Kasumi-1 (cell line): ENCODE results near the gene HOXA10.
A peak's percentile ranks its signal among the peaks of the same experiment; 100 is the strongest.

Experiments used
- DNase-seq, 2 experiments: peaks; one replicate each; lab custom pipeline; 2025; lab: John Stamatoyannopoulos, UW

HOXA10 gene

GRCh38 chr7:27156508-27156898 lies 17.6 kb downstream of the HOXA10 start, which contains the start of gene HOXA7:
Gene HOXA7 (minus strand): TSS chr7:27156675. CDS start chr7:27156545, 130 bp downstream.
- DNase-seq = no peak

GRCh38 chr7:27155816-27156507 lies 18.2 kb downstream of the HOXA10 start:
- DNase-seq = no peak

DNA sequence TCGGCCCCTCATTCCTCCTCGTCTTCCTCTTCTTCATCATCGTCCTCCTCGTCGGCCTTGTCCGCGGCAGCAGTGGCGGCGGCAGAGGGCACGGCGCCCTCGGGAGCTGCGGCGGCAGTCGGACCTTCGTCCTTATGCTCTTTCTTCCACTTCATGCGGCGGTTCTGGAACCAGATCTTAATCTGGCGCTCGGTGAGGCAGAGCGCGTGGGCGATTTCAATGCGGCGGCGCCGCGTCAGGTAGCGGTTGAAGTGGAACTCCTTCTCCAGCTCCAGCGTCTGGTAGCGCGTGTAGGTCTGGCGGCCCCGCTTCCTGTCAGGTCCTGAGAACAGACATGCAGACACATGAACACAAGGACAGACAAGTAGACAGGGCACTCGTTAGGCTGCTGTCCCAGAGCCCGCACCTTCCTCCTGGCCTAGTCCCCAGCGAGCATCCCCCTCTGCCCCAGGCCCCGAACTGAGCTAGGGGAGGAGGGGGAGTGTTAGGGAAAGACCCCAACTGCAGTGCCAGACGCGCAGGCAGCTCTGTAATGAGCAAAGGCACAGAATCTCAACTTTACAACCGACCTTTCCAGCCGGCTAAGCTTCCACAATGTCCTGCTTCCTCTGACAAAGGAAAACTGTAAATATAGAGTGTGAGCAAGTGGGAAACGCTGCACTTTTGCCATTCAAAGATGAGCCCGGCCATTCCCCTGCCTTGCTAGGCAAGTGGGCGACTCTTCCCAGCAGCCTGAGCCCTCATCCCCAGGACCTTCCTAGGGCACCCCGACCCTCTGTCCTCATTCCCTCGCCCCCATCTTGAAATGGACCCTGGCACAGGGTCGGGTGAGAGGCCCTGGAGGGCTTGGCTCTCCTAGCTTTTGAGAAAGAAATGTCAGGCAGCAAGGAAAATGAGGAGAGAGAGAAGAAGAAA lies 19.0 kb downstream of the HOXA10 start:
- no peak for DNase-seq

DNA sequence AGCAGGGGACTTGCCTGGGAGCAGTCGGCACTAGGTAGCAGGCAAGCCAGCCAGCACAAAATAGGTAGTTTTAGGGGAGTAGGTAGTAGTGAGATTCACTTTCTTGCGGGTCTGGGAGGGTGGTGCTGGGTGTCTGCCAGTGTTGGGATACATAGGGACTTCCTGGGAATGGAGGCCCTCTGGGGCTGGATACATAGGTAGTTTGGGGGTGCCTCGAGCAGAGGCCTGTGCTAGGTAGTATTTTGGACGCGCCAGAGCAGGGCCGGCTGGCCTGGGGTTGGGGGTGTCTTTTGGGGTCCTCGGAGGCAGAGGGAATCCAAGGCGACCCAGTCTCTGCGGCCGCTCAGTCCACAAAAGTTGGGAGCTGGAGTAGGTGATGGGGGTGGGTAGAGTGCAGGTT lies 19.8 kb downstream of the HOXA10 start:
- no peak for DNase-seq

DNA sequence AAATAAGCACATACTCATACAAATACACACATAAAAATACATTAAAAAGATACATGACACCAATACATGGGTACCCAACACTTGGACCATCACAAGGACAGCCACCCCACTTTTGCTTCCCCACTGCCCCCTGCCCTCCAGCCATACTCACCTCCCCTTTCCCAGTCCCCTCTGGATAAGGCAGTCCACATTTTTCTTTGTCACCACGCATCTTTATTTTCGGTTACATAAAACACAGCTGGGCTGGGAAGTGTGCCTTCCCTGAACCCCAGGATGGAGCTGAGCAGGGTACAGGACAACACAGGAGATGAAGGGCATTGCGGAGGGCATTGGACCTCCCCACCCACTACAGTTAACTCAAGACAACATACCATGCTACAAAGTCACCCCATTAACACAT lies 20.6 kb downstream of the HOXA10 start:
- peak; percentile 19 to 20 for DNase-seq

- no peak for DNase-seq
Observed at GRCh38 chr7:27152816-27153442, 21.2 kb downstream of the HOXA10 start.

DNA sequence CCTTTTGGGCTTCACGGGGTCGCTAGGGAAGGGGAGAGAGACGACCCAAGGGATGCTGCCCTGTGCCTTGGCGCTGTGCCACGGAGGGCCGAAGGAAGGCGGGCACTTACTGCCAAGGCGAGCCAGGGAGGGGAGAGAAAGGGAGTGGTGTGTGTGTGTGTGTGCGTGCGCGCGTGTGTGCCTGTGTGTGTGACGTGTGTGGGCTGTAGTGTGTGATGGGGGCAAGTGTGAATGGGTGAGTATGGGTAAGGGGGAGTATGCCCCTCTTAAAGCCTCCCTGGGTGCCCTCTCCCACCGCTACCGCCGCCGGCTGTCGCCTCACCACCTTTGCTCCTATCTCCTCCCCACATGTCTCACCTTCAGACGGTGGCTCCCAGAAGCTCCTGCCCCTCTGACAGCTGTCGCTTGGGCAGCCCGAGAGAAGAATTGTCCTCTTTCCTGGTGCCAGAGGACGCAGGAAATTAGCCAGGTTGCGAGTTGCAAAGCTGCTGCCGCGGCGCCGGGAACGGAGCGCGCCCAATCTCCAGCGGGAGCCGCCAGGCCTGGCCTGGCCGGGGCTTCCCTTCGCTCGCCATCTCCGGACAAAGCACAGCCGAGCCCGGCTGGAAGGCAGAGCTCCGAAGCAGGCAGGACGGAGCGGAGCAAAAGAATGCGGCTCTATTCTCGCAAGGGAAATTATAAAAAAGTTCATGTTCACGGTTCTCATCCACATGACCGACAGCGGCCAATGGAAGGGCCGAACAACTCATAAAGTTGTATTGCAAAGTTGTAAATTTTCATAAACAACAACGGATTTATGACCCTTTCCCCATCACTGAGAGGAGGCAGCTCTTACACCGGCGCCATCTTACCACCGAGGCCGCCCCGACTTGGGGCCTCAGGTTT lies 21.9 kb downstream of the HOXA10 start, which contains the start of gene HOXA3:
TSS of gene HOXA3 (minus strand) at position 653 of the 885 bp plus-strand sequence. CDS start 41,943 bp downstream, outside the sequence.
- DNase-seq = no peak

- no peak for DNase-seq
Observed at GRCh38 chr7:27151341-27151930, 22.7 kb downstream of the HOXA10 start.

GRCh38 chr7:27150568-27151340 lies 23.4 kb downstream of the HOXA10 start:
- peak; percentile 83 to 88 for DNase-seq

GRCh38 chr7:27149842-27150567 lies 24.1 kb downstream of the HOXA10 start:
- DNase-seq = peak in 1 of 2 experiments; percentile 62

- DNase-seq = no peak
Observed at GRCh38 chr7:27148756-27149641, 25.1 kb downstream of the HOXA10 start.

DNA sequence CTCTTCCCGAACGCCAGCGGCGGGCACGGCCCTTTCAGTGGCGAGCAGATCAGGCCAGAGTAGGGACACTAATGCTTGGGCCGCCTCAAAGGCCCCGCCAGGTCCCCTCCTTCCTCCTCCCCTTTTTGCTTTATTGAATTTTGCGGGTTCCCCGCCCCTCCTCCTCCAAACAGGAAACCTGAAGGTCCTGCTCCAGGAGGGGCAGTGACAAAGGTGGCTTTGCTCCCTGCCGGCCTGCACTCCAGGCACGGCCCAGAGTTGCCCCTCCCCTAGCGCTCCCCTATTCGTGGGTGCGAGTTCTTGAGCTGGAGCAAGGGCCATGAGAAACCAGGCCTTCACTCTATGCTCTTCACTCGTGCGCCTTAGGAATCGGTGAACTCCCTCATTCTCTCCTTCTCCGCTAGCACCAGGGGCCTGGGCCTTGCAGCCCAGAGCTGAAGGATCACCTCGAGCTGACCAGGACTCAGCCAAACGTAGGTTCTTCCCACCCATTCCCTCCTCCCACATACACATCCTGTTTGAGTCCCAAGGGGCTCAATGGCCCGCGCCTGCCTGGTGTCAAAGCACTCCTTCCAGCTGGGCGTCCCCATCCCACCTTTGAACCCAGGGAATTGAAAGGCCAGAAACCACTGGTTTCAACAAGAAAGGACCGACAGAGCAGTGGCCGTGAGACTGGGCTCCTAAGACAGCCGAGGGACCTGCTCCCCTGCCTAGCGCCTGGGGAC lies 25.9 kb downstream of the HOXA10 start:
- DNase-seq = no peak

DNA sequence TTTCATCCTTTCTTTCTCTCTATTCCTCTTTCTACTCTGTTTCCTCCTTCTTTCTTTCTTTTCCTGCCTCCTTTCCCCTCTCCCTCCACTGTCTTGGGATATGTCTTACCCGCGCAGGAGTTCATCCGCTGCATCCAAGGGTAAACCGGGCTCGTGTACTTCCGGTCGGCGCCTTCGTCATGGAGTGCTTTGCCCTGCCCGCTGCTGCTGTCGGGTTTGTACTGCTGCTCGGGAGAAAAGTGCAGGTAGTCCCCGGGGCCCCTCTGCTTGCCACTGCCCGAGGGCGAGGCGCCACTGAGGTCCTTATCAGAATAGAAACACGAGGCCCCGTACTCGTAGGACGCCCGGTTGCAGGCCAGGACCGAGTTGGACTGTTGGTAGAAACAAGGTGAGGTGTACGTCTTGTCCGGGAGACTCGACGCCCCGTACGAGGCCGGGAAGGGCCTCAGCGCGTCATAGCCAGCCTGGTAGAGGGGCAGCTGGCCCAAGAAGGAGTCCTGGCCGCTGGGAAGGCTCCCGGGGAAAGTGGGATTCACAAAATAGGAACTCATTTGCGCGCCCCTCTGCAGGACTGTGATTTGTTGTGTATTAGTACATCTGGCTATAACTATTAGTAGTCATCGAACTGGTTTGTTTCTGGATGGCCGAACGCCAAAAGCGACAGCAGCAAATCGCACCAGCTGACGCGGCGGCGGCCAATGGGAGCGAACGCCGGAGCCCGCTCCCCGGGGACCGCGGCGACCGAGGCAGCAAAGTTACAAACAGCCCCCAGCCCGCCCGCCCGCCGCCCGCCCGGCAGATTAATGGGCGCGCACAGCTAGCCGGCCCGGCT lies 26.7 kb downstream of the HOXA10 start, which contains the start of gene HOXA6:
TSS of gene HOXA6 (minus strand) at position 576 of the 832 bp plus-strand sequence. CDS start at position 551, 25 bp downstream.
- DNase-seq = no peak

- no peak for DNase-seq
Observed at GRCh38 chr7:27146491-27147198, 27.5 kb downstream of the HOXA10 start.

DNA sequence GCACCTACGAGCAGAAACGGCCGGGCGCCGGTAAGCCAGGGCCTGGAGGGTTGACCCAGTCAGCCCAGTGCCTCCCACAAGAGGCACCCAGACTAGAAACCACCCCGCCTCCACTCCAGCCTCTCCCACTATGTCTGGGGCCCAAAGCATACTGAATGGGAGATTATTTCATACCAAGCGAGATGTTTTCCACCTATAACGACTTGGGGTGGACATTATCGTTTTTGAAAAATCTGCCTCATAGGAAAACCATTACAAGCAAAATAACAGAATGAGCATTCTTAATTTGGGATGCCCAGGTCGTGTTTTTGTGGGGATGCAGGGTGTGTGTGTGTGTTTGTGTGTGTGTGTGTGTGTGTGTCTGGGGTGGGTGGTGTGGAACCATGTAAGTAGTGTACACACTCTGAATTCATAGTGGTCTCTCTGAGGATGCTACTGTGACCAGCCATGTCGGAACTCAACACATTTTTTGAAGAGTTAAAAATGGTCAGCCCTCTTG lies 28.2 kb downstream of the HOXA10 start:
- no peak for DNase-seq
